ENCODE data around the gene LIPK. TPM values are rescaled to one million over a fixed set of nuclear protein-coding genes. Genes with fewer than 3 reads are reported as not detected.

The LIPK gene
- total RNA-seq, 1 experiment from 2014 or later = not detected

- Histone ChIP-seq H3F3A (ENCODE audit: insufficient read depth, low read depth) (no peaks in the 10 kb centered on the region), H2AFZ (no peak overlapping the region), H3K4me1 (replicated peaks; ENCODE audit: insufficient read depth) (no peaks in the 10 kb centered on the region), H3K27ac (no peak overlapping the region), H4K20me1 (ENCODE audit: insufficient read depth) (no peaks in the 10 kb centered on the region), H3K4me3 (no peak overlapping the region), H3K79me2 (ENCODE audit: low read depth) (no peaks in the 10 kb centered on the region), H3K36me3 (ENCODE audit: low read depth) (no peaks in the 10 kb centered on the region), H3K9me3 (ENCODE audit: insufficient read depth, low read depth) (no peaks in the 10 kb centered on the region), H3K4me2 (no peak overlapping the region), H3K27me3 (ENCODE audit: insufficient read depth, low read depth) (no peaks in the 10 kb centered on the region), H3K9me2 (ENCODE audit: insufficient read depth) (no peaks in the 10 kb centered on the region)
- BruUV-seq (replicated peaks) = no TSS peak
- TF ChIP-seq CTCF (conservative IDR thresholded peaks at IDR 0.05) = no peak
- no peak for TF ChIP-seq EZH2 (IDR thresholded peaks at IDR 0.05; ENCODE audit: low read depth)
- no peak for DNase-seq
- POLR2A ChIA-PET (ENCODE audit: unreplicated experiment) = no interaction called here
- intact Hi-C loops (cut with micrococcal nuclease; ENCODE audit: unreplicated experiment) = no loop called here
- CTCF ChIA-PET = no interaction called here
These were observed 76.2 kb downstream of the LIPK start for GRCh38 chr10:88782222-88782621.

- CTCF ChIA-PET = no interaction called here
- no TSS peak for BruUV-seq (replicated peaks)
- H4K20me1 ChIP-seq (ENCODE audit: insufficient read depth) = no peaks in the 10 kb centered on the region
- H2AFZ ChIP-seq = no peak overlapping the region
- no peaks in the 10 kb centered on the region for H3K9me3 ChIP-seq (ENCODE audit: insufficient read depth, low read depth)
- no peak overlapping the region for H3K4me3 ChIP-seq
- no peaks in the 10 kb centered on the region for H3K36me3 ChIP-seq (ENCODE audit: low read depth)
- H3K9me2 ChIP-seq (ENCODE audit: insufficient read depth) = no peaks in the 10 kb centered on the region
- H3K27me3 ChIP-seq (ENCODE audit: insufficient read depth, low read depth) = no peaks in the 10 kb centered on the region
- no peaks in the 10 kb centered on the region for H3K4me1 ChIP-seq (replicated peaks; ENCODE audit: insufficient read depth)
- H3K27ac ChIP-seq = no peak overlapping the region
- no peak for DNase-seq
- H3K4me2 ChIP-seq = no peak overlapping the region
- H3K79me2 ChIP-seq (ENCODE audit: low read depth) = no peaks in the 10 kb centered on the region
- intact Hi-C loops (cut with micrococcal nuclease; ENCODE audit: unreplicated experiment) = loop anchor here (2.0 kb wide), 1 partner anchor 25 kb away; no protein-coding TSS in a partner anchor
- no peak for TF ChIP-seq EZH2 (IDR thresholded peaks at IDR 0.05; ENCODE audit: low read depth)
- no peak for TF ChIP-seq CTCF (conservative IDR thresholded peaks at IDR 0.05)
- H3F3A ChIP-seq (ENCODE audit: insufficient read depth, low read depth) = no peaks in the 10 kb centered on the region
- POLR2A ChIA-PET (ENCODE audit: unreplicated experiment) = no interaction called here
These were observed 77.7 kb downstream of the LIPK start for GRCh38 chr10:88783724-88784123.

GRCh38 chr10:88786032-88786770 is 80.2 kb downstream of the LIPK start:
- Histone ChIP-seq H3F3A (ENCODE audit: insufficient read depth, low read depth) (no peaks in the 10 kb centered on the region), H3K36me3 (ENCODE audit: low read depth) (no peaks in the 10 kb centered on the region), H3K9me2 (ENCODE audit: insufficient read depth) (no peaks in the 10 kb centered on the region), H3K27me3 (ENCODE audit: insufficient read depth, low read depth) (no peaks in the 10 kb centered on the region), H3K4me1 (replicated peaks; ENCODE audit: insufficient read depth) (no peaks in the 10 kb centered on the region), H3K4me2 (no peak overlapping the region), H3K9me3 (ENCODE audit: insufficient read depth, low read depth) (no peaks in the 10 kb centered on the region), H4K20me1 (ENCODE audit: insufficient read depth) (no peaks in the 10 kb centered on the region), H2AFZ (no peak overlapping the region), H3K79me2 (ENCODE audit: low read depth) (no peaks in the 10 kb centered on the region), H3K27ac (no peak overlapping the region), H3K4me3 (no peak overlapping the region)
- intact Hi-C loops (cut with micrococcal nuclease; ENCODE audit: unreplicated experiment) = no loop called here
- ChIA-PET CTCF (no interaction called here), POLR2A (ENCODE audit: unreplicated experiment) (no interaction called here)
- TF ChIP-seq CTCF (conservative IDR thresholded peaks at IDR 0.05) (no peak), EZH2 (IDR thresholded peaks at IDR 0.05; ENCODE audit: low read depth) (no peak)
- DNase-seq = no peak
- no TSS peak for BruUV-seq (replicated peaks)
